Measurements from ENCODE around the gene GTF3C4.

GRCh38 chr9:132677976-132678375 lies 7.7 kb downstream of the GTF3C4 start:
- no peak for TF ChIP-seq CTCF (IDR thresholded peaks at IDR 0.05; ENCODE audit: low read depth, low read length, poor library complexity, severe bottlenecking)
- TF ChIP-seq EZH2phosphoT487 (IDR thresholded peaks at IDR 0.05; ENCODE audit: borderline replicate concordance, low read length) = no peak
